HCT116 (cell line): ENCODE data around the gene INSYN1. TPM values are rescaled to one million over a fixed set of nuclear protein-coding genes. Genes with fewer than 3 reads are reported as not detected.

Experiments
- ATAC-seq: fragments of 200-7000 bp; cut with Tn5 transposase; 2 replicates; pipeline ENCODE4 v1.9.1; 2020; ENCODE audit warnings: mild to moderate bottlenecking, moderate library complexity
- BruUV-seq: library from RNA; stranded (reverse); fragments of 400-500 nt; replicated peaks from 2 replicates; lab custom pipeline; 2021; lab: Mats Ljungman, UMichigan
- CTCF ChIA-PET: fragments of 300-600 bp; sonication (Branson Sonifier 250); formaldehyde crosslinking; loops from one replicate; lab custom pipeline; 2021; ENCODE audit warnings: antibody characterized with exemption; lab: Charles Lee
- POLR2A ChIA-PET: fragments of 300-600, 350-600 bp; sonication (Branson Sonifier 250); formaldehyde crosslinking; loops from one replicate; lab custom pipeline; 2021; ENCODE audit warnings: antibody characterized with exemption; lab: Charles Lee
- RAD21 ChIA-PET, 2 experiments: fragments of 300-600 bp; sonication (Branson Sonifier 250); formaldehyde crosslinking; loops; one replicate each; lab custom pipeline; 2023; ENCODE audit warnings: low total read pairs in 2 of 2; ENCODE audit not compliant: uncharacterized antibody in 2 of 2, unreplicated experiment in 2 of 2, low non-redundant PET in 1 of 2; lab: Charles Lee
- DNase-seq: peaks from one replicate; pipeline ENCODE4 v3.0.0-alpha.2; 2010; ENCODE audit warnings: low read depth, low spot score
- H2AFZ ChIP-seq: fragments of 200-600 bp; shearing (Covaris generic), sonication (generic); 2 replicates; pipeline ENCODE4 v1.6.1; 2017; ENCODE audit warnings: low read depth, mixed run types, mixed read lengths, antibody characterized with exemption, low read length; ENCODE audit not compliant: poor library complexity, severe bottlenecking
- H3K27ac ChIP-seq: 2 replicates; pipeline ENCODE4 v1.5.1; 2012; ENCODE audit warnings: low read depth, low read length
- H3K27me3 ChIP-seq: fragments of 200-600 bp; sonication (generic); 2 replicates; pipeline ENCODE4 v1.6.1; 2016; ENCODE audit warnings: mixed run types, low read length, mixed read lengths; ENCODE audit not compliant: insufficient read depth
- H3K36me3 ChIP-seq, 2 experiments: fragments of 200-500 bp in 1 of 2; fragments of 200-600 bp in 1 of 2; sonication (Bioruptor generic) in 1 of 2; sonication (generic) in 1 of 2; 2 replicates each; pipeline versions ENCODE4 v1.5.1 to v1.6.1; 2014 to 2016; ENCODE audit warnings: low read length in 2 of 2, inconsistent platforms in 1 of 2, mixed read lengths in 1 of 2, mixed run types in 1 of 2; ENCODE audit not compliant: insufficient read depth in 2 of 2, control insufficient read depth in 1 of 2
- H3K4me1 ChIP-seq, 2 experiments: fragments of 200-600 bp in 1 of 2; sonication (generic) in 1 of 2; 2 replicates each; pipeline versions ENCODE4 v1.5.1 to v1.6.1; 2012 to 2017; ENCODE audit warnings: low read length in 2 of 2, inconsistent platforms in 1 of 2, mild to moderate bottlenecking in 1 of 2, mixed read lengths in 1 of 2, mixed run types in 1 of 2, moderate library complexity in 1 of 2; ENCODE audit not compliant: insufficient read depth in 2 of 2, control insufficient read depth in 1 of 2
- H3K4me2 ChIP-seq: fragments of 200-600 bp; sonication (generic); 2 replicates; pipeline ENCODE4 v1.6.1; 2017; ENCODE audit warnings: mixed run types, low read length, mixed read lengths
- H3K4me3 ChIP-seq, 2 experiments: fragments of 200-600 bp in 1 of 2; sonication (generic) in 1 of 2; replicated peaks in 1 of 2; 2 replicates each; pipeline ENCODE4 v1.5.1; 2011 to 2016; ENCODE audit warnings: low read length in 2 of 2, control low read depth in 1 of 2, low read depth in 1 of 2, mild to moderate bottlenecking in 1 of 2, mixed read lengths in 1 of 2, mixed run types in 1 of 2
- H3K79me2 ChIP-seq: fragments of 200-600 bp; sonication (generic); 2 replicates; pipeline ENCODE4 v1.6.1; 2017; ENCODE audit warnings: mild to moderate bottlenecking, mixed run types, low read length, moderate library complexity, mixed read lengths; ENCODE audit not compliant: insufficient read depth
- H3K9ac ChIP-seq: fragments of 200-600 bp; sonication (generic); 2 replicates; pipeline ENCODE4 v1.6.1; 2016; ENCODE audit warnings: low read length, mixed read lengths
- H3K9me2 ChIP-seq: fragments of 200-600 bp; sonication (generic), shearing (Covaris generic); 2 replicates; pipeline ENCODE4 v1.6.1; 2017; ENCODE audit warnings: mixed run types, mild to moderate bottlenecking, moderate library complexity; ENCODE audit not compliant: insufficient read depth
- H3K9me3 ChIP-seq, 2 experiments: fragments of 200-500 bp in 1 of 2; fragments of 200-600 bp in 1 of 2; sonication (Bioruptor generic) in 1 of 2; sonication (generic) in 1 of 2; 2 replicates each; pipeline ENCODE4 v1.6.1; 2014 to 2017; ENCODE audit warnings: low read length in 2 of 2, mixed read lengths in 2 of 2, inconsistent platforms in 1 of 2, low read depth in 1 of 2, mild to moderate bottlenecking in 1 of 2, mixed run types in 1 of 2, moderate library complexity in 1 of 2; ENCODE audit not compliant: control insufficient read depth in 1 of 2, insufficient read depth in 1 of 2
- H4K20me1 ChIP-seq: fragments of 200-600 bp; sonication (generic), shearing (Covaris generic); 2 replicates; pipeline ENCODE4 v1.6.1; 2017; ENCODE audit warnings: mixed run types, mild to moderate bottlenecking, moderate library complexity; ENCODE audit not compliant: insufficient read depth
- ATF3 ChIP-seq: IDR thresholded peaks from 2 replicates; pipeline ENCODE4 v1.6.1; 2012
- CEBPB ChIP-seq: IDR thresholded peaks from 2 replicates; pipeline ENCODE4 v1.6.1; 2012; ENCODE audit warnings: low read depth
- ELF1 ChIP-seq: IDR thresholded peaks from 2 replicates; pipeline ENCODE4 v1.6.1; 2012; ENCODE audit warnings: low read depth, borderline replicate concordance
- EZH2 ChIP-seq: fragments of 200-600 bp; sonication (generic); IDR thresholded peaks from 2 replicates; pipeline ENCODE4 v1.6.1; 2017; ENCODE audit warnings: antibody characterized with exemption, mixed run types
- EZH2phosphoT487 ChIP-seq: fragments of 200-600 bp; IDR thresholded peaks from 2 replicates; pipeline ENCODE4 v1.6.1; 2018; ENCODE audit warnings: antibody characterized with exemption, borderline replicate concordance
- JUND ChIP-seq: IDR thresholded peaks from 2 replicates; pipeline ENCODE4 v1.6.1; 2012
- POLR2A ChIP-seq: IDR thresholded peaks from 2 replicates; pipeline ENCODE4 v1.7.0; 2011; ENCODE audit warnings: borderline replicate concordance; ENCODE audit not compliant: insufficient read depth, insufficient read length; ENCODE audit errors: extremely low read depth
- REST ChIP-seq: IDR thresholded peaks from 2 replicates; pipeline ENCODE4 v1.6.1; 2012; ENCODE audit warnings: low read depth
- SP1 ChIP-seq: IDR thresholded peaks from 2 replicates; pipeline ENCODE4 v1.6.1; 2012; ENCODE audit warnings: low read depth
- SRF ChIP-seq: IDR thresholded peaks from 2 replicates; pipeline ENCODE4 v1.6.1; 2012; ENCODE audit warnings: low read depth
- TCF7L2 ChIP-seq: IDR thresholded peaks from 2 replicates; pipeline ENCODE4 v1.7.0; 2011; ENCODE audit warnings: borderline replicate concordance, inconsistent platforms; ENCODE audit not compliant: insufficient read depth, insufficient read length; ENCODE audit errors: extremely low read depth
- intact Hi-C: fragments of 100-400 bp; cut with micrococcal nuclease; formaldehyde crosslinking; loops from 2 replicates; pipeline ENCODE4 v1.10.0; 2022
- total RNA-seq: library from RNA; stranded (reverse); gene quantifications from one replicate; pipeline ENCODE4 v1.2.1, GENCODE V29; 2021; ENCODE audit not compliant: unreplicated experiment
- TF ChIP-seq, protein P1 (sequence below), 3 experiments: fragments of 200-600 bp in 1 of 3; sonication (generic) in 1 of 3; IDR thresholded peaks in 2 of 3; conservative IDR thresholded peaks in 1 of 3; 2 replicates each; pipeline ENCODE4 v1.5.1; 2012 to 2017; ENCODE audit warnings: low read depth in 2 of 3, low read length in 2 of 3, antibody characterized with exemption in 1 of 3, borderline replicate concordance in 1 of 3, control low read depth in 1 of 3, mild to moderate bottlenecking in 1 of 3, mixed read lengths in 1 of 3, mixed run types in 1 of 3, moderate library complexity in 1 of 3; ENCODE audit not compliant: insufficient read depth in 1 of 3

INSYN1 gene
- total RNA-seq, 1 experiment from 2014 or later = 2.0 TPM

DNA sequence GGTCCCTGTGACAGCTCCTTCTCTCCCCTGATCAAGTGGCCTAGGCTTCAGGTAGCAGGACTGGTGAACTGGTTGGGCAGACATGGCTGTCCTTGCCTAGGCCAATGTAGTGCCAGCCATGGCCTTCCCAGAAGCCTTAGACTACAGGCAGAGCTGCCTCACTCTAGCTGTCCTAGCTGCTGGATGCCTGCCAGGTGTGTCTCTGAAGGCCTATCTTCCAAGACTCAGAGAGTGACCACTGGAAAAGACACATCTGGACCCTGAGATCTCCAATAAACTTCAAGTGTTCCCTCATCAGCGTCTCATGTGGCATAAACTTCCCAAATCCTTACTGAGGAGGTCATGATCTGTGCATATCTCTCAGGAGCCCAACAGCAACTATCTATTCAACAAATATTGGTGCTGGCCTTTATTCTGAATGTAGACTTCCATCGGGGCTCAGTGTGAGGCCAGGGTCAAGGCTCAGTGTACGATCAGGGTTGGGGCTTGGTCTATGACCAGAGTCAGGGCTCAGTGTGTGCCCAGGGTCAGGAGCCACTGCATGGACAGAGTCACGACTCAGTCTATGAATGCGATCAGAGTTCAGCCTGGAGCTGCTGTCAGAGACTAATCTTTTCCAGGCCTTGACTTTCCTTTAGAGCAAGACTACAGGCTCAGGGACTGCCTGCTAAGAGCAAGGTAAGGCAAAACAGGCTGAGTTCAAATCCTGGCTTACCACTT, 36.5 kb upstream of the INSYN1 start (continued):
- TF ChIP-seq, protein P1, sequence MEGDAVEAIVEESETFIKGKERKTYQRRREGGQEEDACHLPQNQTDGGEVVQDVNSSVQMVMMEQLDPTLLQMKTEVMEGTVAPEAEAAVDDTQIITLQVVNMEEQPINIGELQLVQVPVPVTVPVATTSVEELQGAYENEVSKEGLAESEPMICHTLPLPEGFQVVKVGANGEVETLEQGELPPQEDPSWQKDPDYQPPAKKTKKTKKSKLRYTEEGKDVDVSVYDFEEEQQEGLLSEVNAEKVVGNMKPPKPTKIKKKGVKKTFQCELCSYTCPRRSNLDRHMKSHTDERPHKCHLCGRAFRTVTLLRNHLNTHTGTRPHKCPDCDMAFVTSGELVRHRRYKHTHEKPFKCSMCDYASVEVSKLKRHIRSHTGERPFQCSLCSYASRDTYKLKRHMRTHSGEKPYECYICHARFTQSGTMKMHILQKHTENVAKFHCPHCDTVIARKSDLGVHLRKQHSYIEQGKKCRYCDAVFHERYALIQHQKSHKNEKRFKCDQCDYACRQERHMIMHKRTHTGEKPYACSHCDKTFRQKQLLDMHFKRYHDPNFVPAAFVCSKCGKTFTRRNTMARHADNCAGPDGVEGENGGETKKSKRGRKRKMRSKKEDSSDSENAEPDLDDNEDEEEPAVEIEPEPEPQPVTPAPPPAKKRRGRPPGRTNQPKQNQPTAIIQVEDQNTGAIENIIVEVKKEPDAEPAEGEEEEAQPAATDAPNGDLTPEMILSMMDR (IDR thresholded peaks at IDR 0.05 in 2 of 3, conservative IDR thresholded peaks at IDR 0.05 in 1 of 3; ENCODE audit: borderline replicate concordance in 1 of 3, insufficient read depth in 1 of 3, low read depth in 2 of 3, low read length in 2 of 3) = no peak

GRCh38 chr15:73787621-73788020, 34.5 kb upstream of the INSYN1 start:
- no peaks in the 10 kb centered on the region for H4K20me1 ChIP-seq
- H3K9me3 ChIP-seq = no peaks in the 10 kb centered on the region
- intact Hi-C loops = loop anchor here (10.0 kb wide), 1 partner anchor 223 kb away; no protein-coding TSS in a partner anchor
- CTCF ChIA-PET = no interaction called here
- H3K27me3 ChIP-seq = no peaks in the 10 kb centered on the region
- no peak overlapping the region for H3K27ac ChIP-seq
- no peak overlapping the region for H3K9ac ChIP-seq
- no peak for TF ChIP-seq TCF7L2
- TF ChIP-seq SP1 = no peak
- no peak for TF ChIP-seq EZH2phosphoT487
- TF ChIP-seq CEBPB = no peak
- TF ChIP-seq SRF = no peak
- no peak for TF ChIP-seq POLR2A
- TF ChIP-seq EZH2 = no peak
- TF ChIP-seq JUND = no peak
- TF ChIP-seq ATF3 = no peak
- no peak for TF ChIP-seq REST
- TF ChIP-seq ELF1 = no peak
- no peaks in the 10 kb centered on the region for H3K36me3 ChIP-seq
- no peak overlapping the region for H3K4me2 ChIP-seq
- H3K9me2 ChIP-seq = no peaks in the 10 kb centered on the region
- H3K79me2 ChIP-seq = no peaks in the 10 kb centered on the region
- POLR2A ChIA-PET = no interaction called here
- DNase-seq = no peak
- RAD21 ChIA-PET = interaction anchor here in 1 of 2 experiments (0.7 kb wide), 1 partner anchor 40 kb away, joined by 5 read pairs; no protein-coding TSS in a partner anchor
- no peak for ATAC-seq
- H3K4me1 ChIP-seq = no peaks in the 10 kb centered on the region; a peak in 1 of 4 replicates
- no peak overlapping the region for H2AFZ ChIP-seq
- H3K4me3 ChIP-seq = no peak overlapping the region
- BruUV-seq = no TSS peak
